GM21381 (cell line): ENCODE measurements around the gene BORCS5.
"Not testable (repeated sequence)": the region's sequence is repeated elsewhere in the genome, so short reads cannot be mapped to it uniquely, and the experiment has no call there.

Experiments used
- ATAC-seq: cut with Tn5 transposase; IDR thresholded peaks from one replicate; pipeline ENCODE4 v1.9.1; 2021; ENCODE audit warnings: mild to moderate bottlenecking, moderate library complexity; ENCODE audit not compliant: unreplicated experiment

BORCS5 gene

GRCh38 chr12:12384571-12385340 is 27.9 kb downstream of the BORCS5 start:
- peak; percentile 72 for ATAC-seq

- no peak for ATAC-seq
These were observed 30.6 kb downstream of the BORCS5 start for GRCh38 chr12:12387501-12387900.

GRCh38 chr12:12392413-12392812 is 35.5 kb downstream of the BORCS5 start:
- no peak for ATAC-seq

GRCh38 chr12:12393171-12393570 is 36.3 kb downstream of the BORCS5 start:
- ATAC-seq: no peak

GRCh38 chr12:12396694-12397093 is 39.8 kb downstream of the BORCS5 start:
- ATAC-seq: no peak

- ATAC-seq: no peak
These were observed 40.3 kb downstream of the BORCS5 start for GRCh38 chr12:12397184-12397583.

GRCh38 chr12:12398026-12398859 is 41.4 kb downstream of the BORCS5 start:
- ATAC-seq: no peak

GRCh38 chr12:12399161-12399560 is 42.3 kb downstream of the BORCS5 start:
- no peak for ATAC-seq

GRCh38 chr12:12399776-12400305 is 43.0 kb downstream of the BORCS5 start:
- ATAC-seq: no peak

GRCh38 chr12:12400793-12401192 is 43.9 kb downstream of the BORCS5 start:
- ATAC-seq: no peak

- ATAC-seq: no peak
These were observed 46.7 kb downstream of the BORCS5 start for GRCh38 chr12:12403264-12404248.

GRCh38 chr12:12404297-12404696 is 47.4 kb downstream of the BORCS5 start:
- ATAC-seq: no peak

GRCh38 chr12:12405882-12406281 is 49.0 kb downstream of the BORCS5 start:
- no peak for ATAC-seq

- no peak for ATAC-seq
These were observed 49.9 kb downstream of the BORCS5 start for GRCh38 chr12:12406762-12407161.

- ATAC-seq: no peak
These were observed 51.4 kb downstream of the BORCS5 start for GRCh38 chr12:12408265-12408690.

- not testable (repeated sequence) for ATAC-seq
These were observed 52.5 kb downstream of the BORCS5 start for GRCh38 chr12:12409337-12409736.

GRCh38 chr12:12415886-12416285 is 59.0 kb downstream of the BORCS5 start:
- ATAC-seq: no peak

GRCh38 chr12:12419165-12419564 is 62.3 kb downstream of the BORCS5 start:
- not testable (repeated sequence) for ATAC-seq

GRCh38 chr12:12423367-12423766 is 66.5 kb downstream of the BORCS5 start:
- no peak for ATAC-seq

- ATAC-seq: no peak
These were observed 68.1 kb downstream of the BORCS5 start for GRCh38 chr12:12425001-12425400.

- ATAC-seq: no peak
These were observed 68.7 kb downstream of the BORCS5 start for GRCh38 chr12:12425616-12426015.
